HepG2 (cell line): Measurements from ENCODE around the gene TOP1. TPM values are rescaled to one million over a fixed set of nuclear protein-coding genes. Genes with fewer than 3 reads are reported as not detected.

Experiments
- ETV6 ChIP-seq: sonication (generic); formaldehyde crosslinking; conservative IDR thresholded peaks from 2 replicates; pipeline ENCODE4 v1.4.0; 2020; ENCODE audit warnings: missing genetic modification reagents
- FOXA3 ChIP-seq: IDR thresholded peaks from 2 replicates; pipeline ENCODE4 v1.6.1; 2016; ENCODE audit warnings: missing genetic modification reagents, missing compliant biosample characterization
- GATAD2A ChIP-seq: IDR thresholded peaks from 2 replicates; pipeline ENCODE4 v1.6.1; 2016
- HNF4A ChIP-seq: sonication (generic); formaldehyde crosslinking; IDR thresholded peaks from 2 replicates; pipeline ENCODE4 v1.4.0; 2020; ENCODE audit warnings: missing genetic modification reagents
- JUND ChIP-seq: sonication (generic); formaldehyde crosslinking; IDR thresholded peaks from 2 replicates; pipeline ENCODE4 v1.8.0; 2022; ENCODE audit warnings: mild to moderate bottlenecking, missing genetic modification reagents
- MAFF ChIP-seq: IDR thresholded peaks from 2 replicates; pipeline ENCODE4 v1.6.1; 2011; ENCODE audit warnings: low read depth, low read length, improper control_type of control experiment
- MIER2 ChIP-seq: IDR thresholded peaks from 2 replicates; pipeline ENCODE4 v1.6.1; 2016; ENCODE audit warnings: missing biosample characterization, missing genetic modification reagents
- PAX8 ChIP-seq: sonication (generic); formaldehyde crosslinking; IDR thresholded peaks from 2 replicates; pipeline ENCODE4 v1.8.0; 2022; ENCODE audit warnings: mild to moderate bottlenecking, missing genetic modification reagents, borderline replicate concordance
- SALL2 ChIP-seq: sonication (generic); formaldehyde crosslinking; IDR thresholded peaks from 2 replicates; pipeline ENCODE4 v1.8.1; 2023; ENCODE audit warnings: mild to moderate bottlenecking, missing genetic modification reagents, inconsistent platforms
- SOX6 ChIP-seq, 2 experiments: fragments of 450-650 bp in 1 of 2; sonication (generic) in 1 of 2; formaldehyde crosslinking in 1 of 2; IDR thresholded peaks; 2 replicates each; pipeline versions ENCODE4 v1.4.0 to v1.6.1; 2017 to 2020; ENCODE audit warnings: antibody characterized with exemption in 1 of 2, mild to moderate bottlenecking in 1 of 2, missing genetic modification reagents in 1 of 2
- SRY ChIP-seq: sonication (generic); formaldehyde crosslinking; IDR thresholded peaks from 2 replicates; pipeline ENCODE4 v1.8.0; 2022; ENCODE audit warnings: mild to moderate bottlenecking, missing genetic modification reagents
- WIZ ChIP-seq: sonication (generic); formaldehyde crosslinking; IDR thresholded peaks from 2 replicates; pipeline ENCODE4 v1.5.1; 2020; ENCODE audit warnings: mild to moderate bottlenecking, missing genetic modification reagents
- ZC3H4 ChIP-seq: sonication (generic); formaldehyde crosslinking; IDR thresholded peaks from 2 replicates; pipeline ENCODE4 v1.4.0; 2020; ENCODE audit warnings: missing genetic modification reagents, borderline replicate concordance
- ZFP1 ChIP-seq: IDR thresholded peaks from 2 replicates; pipeline ENCODE4 v1.6.1; 2016
- ZFP82 ChIP-seq: sonication (generic); formaldehyde crosslinking; IDR thresholded peaks from 2 replicates; pipeline ENCODE4 v1.5.1; 2020; ENCODE audit warnings: mild to moderate bottlenecking, missing genetic modification reagents, borderline replicate concordance
- ZNF878 ChIP-seq: sonication (generic); formaldehyde crosslinking; IDR thresholded peaks from 2 replicates; pipeline ENCODE4 v1.8.1; 2023; ENCODE audit warnings: mild to moderate bottlenecking, missing genetic modification reagents, moderate library complexity
- polyA plus RNA-seq, 8 experiments: library from polyadenylated mRNA; depleted of rRNA in 3 of 8; stranded (reverse) in 7 of 8; unstranded in 1 of 8; fragments of >200 nt; fragmentation: Illumina TruSeq in 4 of 8; extraction: Trizol in 4 of 8; gene quantifications; 2 replicates each; pipeline versions ENCODE4 v1.2.1 to v1.2.3, GENCODE V29; 2011 to 2016; ENCODE audit warnings: low read depth in 4 of 8, missing spikeins in 1 of 8, mixed read lengths in 1 of 8; ENCODE audit not compliant: insufficient read depth in 1 of 8
- total RNA-seq, 5 experiments: library from RNA; depleted of rRNA; stranded (reverse); fragments of >200 nt; fragmentation: Illumina TruSeq; extraction: Trizol; gene quantifications; 2 replicates each; pipeline ENCODE4 v1.2.3, GENCODE V29; 2016; ENCODE audit warnings: low read depth in 1 of 5
- TF ChIP-seq, protein P1 (sequence below): sonication (generic); formaldehyde crosslinking; IDR thresholded peaks from 2 replicates; pipeline ENCODE4 v1.9.0; 2021; ENCODE audit warnings: missing genetic modification reagents, borderline replicate concordance
- TF ChIP-seq, protein P2 (sequence below): sonication (generic); formaldehyde crosslinking; IDR thresholded peaks from 2 replicates; pipeline ENCODE4 v1.4.0; 2020; ENCODE audit warnings: missing genetic modification reagents; ENCODE audit errors: not compliant biosample characterization
- TF ChIP-seq, protein P3 (sequence below): sonication (generic); formaldehyde crosslinking; IDR thresholded peaks from 2 replicates; pipeline ENCODE4 v1.4.0; 2020; ENCODE audit warnings: missing genetic modification reagents
- TF ChIP-seq, protein P4 (sequence below): sonication (generic); formaldehyde crosslinking; IDR thresholded peaks from 2 replicates; pipeline ENCODE4 v1.4.0; 2020; ENCODE audit warnings: missing genetic modification reagents
- TF ChIP-seq, protein P5 (sequence below): sonication (generic); formaldehyde crosslinking; IDR thresholded peaks from 2 replicates; pipeline ENCODE4 v1.4.0; 2020; ENCODE audit warnings: mild to moderate bottlenecking, missing genetic modification reagents

Gene TOP1
- total and polyA plus RNA-seq, 2 of the 13 experiments (the other 11 are each of a cell fraction or from before 2014, with no cell fraction given), result 10.2 to 19.4 TPM

DNA sequence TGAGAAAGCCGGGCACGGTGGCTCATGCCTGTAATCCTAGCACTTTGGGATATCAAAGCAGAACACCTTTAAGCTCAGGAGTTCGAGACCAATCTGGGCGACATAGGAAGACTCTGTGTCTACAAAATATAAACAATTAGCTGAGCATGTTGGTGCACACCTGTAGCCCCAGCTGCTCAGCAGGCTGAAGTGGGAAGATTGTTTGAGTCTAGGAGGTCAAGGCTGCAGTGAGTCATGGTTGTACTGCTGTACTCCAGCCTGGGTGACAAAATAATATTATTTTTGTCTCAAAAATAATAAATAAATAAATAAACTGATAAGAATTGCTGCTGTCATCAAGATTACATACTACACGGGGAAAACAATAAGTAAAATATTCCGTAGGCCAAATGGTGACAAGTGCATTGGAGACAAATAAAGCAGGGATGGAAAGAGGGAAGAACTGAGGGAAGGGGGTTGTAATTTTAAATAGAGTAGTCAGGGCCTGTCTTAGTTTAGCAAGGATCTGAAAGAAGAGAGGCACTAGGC, 14.0 kb upstream of the TOP1 start (continued):
- no peak for TF ChIP-seq SOX6 (IDR thresholded peaks at IDR 0.05)
- peak; percentile 60 for TF ChIP-seq SOX6 (CRISPR knock-in tag; IDR thresholded peaks at IDR 0.05)
- TF ChIP-seq, protein P1, sequence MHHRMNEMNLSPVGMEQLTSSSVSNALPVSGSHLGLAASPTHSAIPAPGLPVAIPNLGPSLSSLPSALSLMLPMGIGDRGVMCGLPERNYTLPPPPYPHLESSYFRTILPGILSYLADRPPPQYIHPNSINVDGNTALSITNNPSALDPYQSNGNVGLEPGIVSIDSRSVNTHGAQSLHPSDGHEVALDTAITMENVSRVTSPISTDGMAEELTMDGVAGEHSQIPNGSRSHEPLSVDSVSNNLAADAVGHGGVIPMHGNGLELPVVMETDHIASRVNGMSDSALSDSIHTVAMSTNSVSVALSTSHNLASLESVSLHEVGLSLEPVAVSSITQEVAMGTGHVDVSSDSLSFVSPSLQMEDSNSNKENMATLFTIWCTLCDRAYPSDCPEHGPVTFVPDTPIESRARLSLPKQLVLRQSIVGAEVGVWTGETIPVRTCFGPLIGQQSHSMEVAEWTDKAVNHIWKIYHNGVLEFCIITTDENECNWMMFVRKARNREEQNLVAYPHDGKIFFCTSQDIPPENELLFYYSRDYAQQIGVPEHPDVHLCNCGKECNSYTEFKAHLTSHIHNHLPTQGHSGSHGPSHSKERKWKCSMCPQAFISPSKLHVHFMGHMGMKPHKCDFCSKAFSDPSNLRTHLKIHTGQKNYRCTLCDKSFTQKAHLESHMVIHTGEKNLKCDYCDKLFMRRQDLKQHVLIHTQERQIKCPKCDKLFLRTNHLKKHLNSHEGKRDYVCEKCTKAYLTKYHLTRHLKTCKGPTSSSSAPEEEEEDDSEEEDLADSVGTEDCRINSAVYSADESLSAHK (CRISPR knock-in tag), result no peak
- peak; percentile 67 for TF ChIP-seq GATAD2A (CRISPR knock-in tag)
- peak; percentile 58 for TF ChIP-seq MAFF
- TF ChIP-seq, protein P2, sequence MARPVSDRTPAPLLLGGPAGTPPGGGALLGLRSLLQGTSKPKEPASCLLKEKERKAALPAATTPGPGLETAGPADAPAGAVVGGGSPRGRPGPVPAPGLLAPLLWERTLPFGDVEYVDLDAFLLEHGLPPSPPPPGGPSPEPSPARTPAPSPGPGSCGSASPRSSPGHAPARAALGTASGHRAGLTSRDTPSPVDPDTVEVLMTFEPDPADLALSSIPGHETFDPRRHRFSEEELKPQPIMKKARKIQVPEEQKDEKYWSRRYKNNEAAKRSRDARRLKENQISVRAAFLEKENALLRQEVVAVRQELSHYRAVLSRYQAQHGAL (CRISPR knock-in tag), result no peak
- TF ChIP-seq, protein P3, sequence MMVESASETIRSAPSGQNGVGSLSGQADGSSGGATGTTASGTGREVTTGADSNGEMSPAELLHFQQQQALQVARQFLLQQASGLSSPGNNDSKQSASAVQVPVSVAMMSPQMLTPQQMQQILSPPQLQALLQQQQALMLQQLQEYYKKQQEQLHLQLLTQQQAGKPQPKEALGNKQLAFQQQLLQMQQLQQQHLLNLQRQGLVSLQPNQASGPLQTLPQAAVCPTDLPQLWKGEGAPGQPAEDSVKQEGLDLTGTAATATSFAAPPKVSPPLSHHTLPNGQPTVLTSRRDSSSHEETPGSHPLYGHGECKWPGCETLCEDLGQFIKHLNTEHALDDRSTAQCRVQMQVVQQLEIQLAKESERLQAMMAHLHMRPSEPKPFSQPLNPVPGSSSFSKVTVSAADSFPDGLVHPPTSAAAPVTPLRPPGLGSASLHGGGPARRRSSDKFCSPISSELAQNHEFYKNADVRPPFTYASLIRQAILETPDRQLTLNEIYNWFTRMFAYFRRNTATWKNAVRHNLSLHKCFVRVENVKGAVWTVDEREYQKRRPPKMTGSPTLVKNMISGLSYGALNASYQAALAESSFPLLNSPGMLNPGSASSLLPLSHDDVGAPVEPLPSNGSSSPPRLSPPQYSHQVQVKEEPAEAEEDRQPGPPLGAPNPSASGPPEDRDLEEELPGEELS (CRISPR knock-in tag), result peak; percentile 53
- no peak for TF ChIP-seq SRY (CRISPR knock-in tag)
- TF ChIP-seq SALL2 (CRISPR knock-in tag), result no peak
- no peak for TF ChIP-seq WIZ
- no peak for TF ChIP-seq ETV6 (CRISPR knock-in tag)
- no peak for TF ChIP-seq PAX8 (CRISPR knock-in tag)
- TF ChIP-seq FOXA3, result peak; percentile 21; the same call in 1 of the 2 replicates
- TF ChIP-seq JUND (CRISPR knock-in tag), result no peak
- TF ChIP-seq ZC3H4, result no peak
- no peak for TF ChIP-seq ZFP82
- no peak for TF ChIP-seq MIER2 (CRISPR knock-in tag)
- no peak for TF ChIP-seq ZNF878 (CRISPR knock-in tag)
- TF ChIP-seq HNF4A (CRISPR knock-in tag), result peak; percentile 52; the same call in 1 of the 2 replicates
- TF ChIP-seq, protein P4, sequence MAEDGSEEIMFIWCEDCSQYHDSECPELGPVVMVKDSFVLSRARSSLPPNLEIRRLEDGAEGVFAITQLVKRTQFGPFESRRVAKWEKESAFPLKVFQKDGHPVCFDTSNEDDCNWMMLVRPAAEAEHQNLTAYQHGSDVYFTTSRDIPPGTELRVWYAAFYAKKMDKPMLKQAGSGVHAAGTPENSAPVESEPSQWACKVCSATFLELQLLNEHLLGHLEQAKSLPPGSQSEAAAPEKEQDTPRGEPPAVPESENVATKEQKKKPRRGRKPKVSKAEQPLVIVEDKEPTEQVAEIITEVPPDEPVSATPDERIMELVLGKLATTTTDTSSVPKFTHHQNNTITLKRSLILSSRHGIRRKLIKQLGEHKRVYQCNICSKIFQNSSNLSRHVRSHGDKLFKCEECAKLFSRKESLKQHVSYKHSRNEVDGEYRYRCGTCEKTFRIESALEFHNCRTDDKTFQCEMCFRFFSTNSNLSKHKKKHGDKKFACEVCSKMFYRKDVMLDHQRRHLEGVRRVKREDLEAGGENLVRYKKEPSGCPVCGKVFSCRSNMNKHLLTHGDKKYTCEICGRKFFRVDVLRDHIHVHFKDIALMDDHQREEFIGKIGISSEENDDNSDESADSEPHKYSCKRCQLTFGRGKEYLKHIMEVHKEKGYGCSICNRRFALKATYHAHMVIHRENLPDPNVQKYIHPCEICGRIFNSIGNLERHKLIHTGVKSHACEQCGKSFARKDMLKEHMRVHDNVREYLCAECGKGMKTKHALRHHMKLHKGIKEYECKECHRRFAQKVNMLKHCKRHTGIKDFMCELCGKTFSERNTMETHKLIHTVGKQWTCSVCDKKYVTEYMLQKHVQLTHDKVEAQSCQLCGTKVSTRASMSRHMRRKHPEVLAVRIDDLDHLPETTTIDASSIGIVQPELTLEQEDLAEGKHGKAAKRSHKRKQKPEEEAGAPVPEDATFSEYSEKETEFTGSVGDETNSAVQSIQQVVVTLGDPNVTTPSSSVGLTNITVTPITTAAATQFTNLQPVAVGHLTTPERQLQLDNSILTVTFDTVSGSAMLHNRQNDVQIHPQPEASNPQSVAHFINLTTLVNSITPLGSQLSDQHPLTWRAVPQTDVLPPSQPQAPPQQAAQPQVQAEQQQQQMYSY, result no peak
- no peak for TF ChIP-seq ZFP1 (CRISPR knock-in tag)
- TF ChIP-seq, protein P5, sequence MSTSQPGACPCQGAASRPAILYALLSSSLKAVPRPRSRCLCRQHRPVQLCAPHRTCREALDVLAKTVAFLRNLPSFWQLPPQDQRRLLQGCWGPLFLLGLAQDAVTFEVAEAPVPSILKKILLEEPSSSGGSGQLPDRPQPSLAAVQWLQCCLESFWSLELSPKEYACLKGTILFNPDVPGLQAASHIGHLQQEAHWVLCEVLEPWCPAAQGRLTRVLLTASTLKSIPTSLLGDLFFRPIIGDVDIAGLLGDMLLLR (CRISPR knock-in tag), result no peak
